GM12878 (cell line): Measurements from ENCODE around the gene SLC1A1. TPM values are rescaled to one million over a fixed set of nuclear protein-coding genes. Genes with fewer than 3 reads are reported as not detected.
A peak's percentile ranks its signal among the peaks of the same experiment; 100 is the strongest.

Source experiments
- ATAC-seq: fragments of 200-7000 bp; cut with Tn5 transposase; 3 replicates; pipeline ENCODE4 v1.9.1; 2020; ENCODE audit warnings: mild to moderate bottlenecking, moderate library complexity
- BruUV-seq: library from RNA; stranded (reverse); fragments of 400-500 nt; replicated peaks from 2 replicates; lab custom pipeline; 2021; lab: Mats Ljungman, UMichigan
- CTCF ChIA-PET: fragments of 300-600 bp; sonication (Branson Sonifier 250); formaldehyde crosslinking; extraction: SDS; loops from one replicate; lab custom pipeline; 2021; ENCODE audit warnings: inconsistent platforms; lab: Yijun Ruan, JAX
- POLR2A ChIA-PET: fragments of 350-600 bp; formaldehyde crosslinking; extraction: SDS; loops from one replicate; lab custom pipeline; 2021; ENCODE audit warnings: inconsistent platforms; lab: Charles Lee
- RAD21 ChIA-PET: fragments of 300-600 bp; sonication (Branson Sonifier 250); formaldehyde crosslinking; loops from one replicate; lab custom pipeline; 2023; ENCODE audit warnings: antibody characterized with exemption; ENCODE audit not compliant: unreplicated experiment; lab: Charles Lee
- SMC1A ChIA-PET: fragments of 300-600 bp; sonication (Branson Sonifier 250); formaldehyde crosslinking; loops from one replicate; lab custom pipeline; 2023; ENCODE audit not compliant: unreplicated experiment, uncharacterized antibody; lab: Charles Lee
- DNase-seq: peaks from one replicate; pipeline ENCODE4 v3.0.0-alpha.2; 2011; ENCODE audit warnings: low read depth, low spot score
- FAIRE-seq: peaks from 3 replicates; lab custom pipeline; 2011; peaks lifted over from hg19 to GRCh38; lab: Jason Lieb, UNC
- H2AFZ ChIP-seq: 2 replicates; pipeline ENCODE4 v1.6.0; 2011; ENCODE audit warnings: low read depth, low read length, control low read depth; ENCODE audit not compliant: control insufficient read depth
- H3K27ac ChIP-seq: 2 replicates; pipeline ENCODE4 v1.5.1; 2011; ENCODE audit warnings: control low read depth; ENCODE audit not compliant: control insufficient read depth, insufficient read depth
- H3K27me3 ChIP-seq, 2 experiments: replicated peaks in 1 of 2; 2 replicates each; pipeline versions ENCODE4 v1.6.0 to v1.6.1; 2011; ENCODE audit warnings: low read length in 1 of 2; ENCODE audit not compliant: control insufficient read depth in 2 of 2, insufficient read depth in 2 of 2
- H3K36me3 ChIP-seq, 2 experiments: 2 replicates each; pipeline ENCODE4 v1.5.1; 2011; ENCODE audit warnings: low read length in 1 of 2; ENCODE audit not compliant: control insufficient read depth in 2 of 2, insufficient read depth in 2 of 2
- H3K4me1 ChIP-seq: 2 replicates; pipeline ENCODE4 v1.6.1; 2011; ENCODE audit warnings: mild to moderate bottlenecking, low read length, moderate library complexity, mixed read lengths; ENCODE audit not compliant: control insufficient read depth, insufficient read depth
- H3K4me2 ChIP-seq: 2 replicates; pipeline ENCODE4 v1.6.0; 2011; ENCODE audit warnings: control low read depth; ENCODE audit not compliant: control insufficient read depth, insufficient read depth
- H3K4me3 ChIP-seq: fragments of 200-600 bp; sonication (generic); 2 replicates; pipeline ENCODE4 v1.5.1; 2016
- H3K79me2 ChIP-seq: 2 replicates; pipeline ENCODE4 v1.6.0; 2011; ENCODE audit warnings: low read length; ENCODE audit not compliant: control insufficient read depth, insufficient read depth
- H3K9ac ChIP-seq: 2 replicates; pipeline ENCODE4 v1.8.0; 2011; ENCODE audit warnings: low read length, control low read depth, mixed read lengths; ENCODE audit not compliant: control insufficient read depth, insufficient read depth
- H3K9me3 ChIP-seq: replicated peaks from 3 replicates; pipeline ENCODE4 v1.5.1; 2011; ENCODE audit warnings: mild to moderate bottlenecking, low read length; ENCODE audit not compliant: control insufficient read depth, insufficient read depth
- H4K20me1 ChIP-seq: 2 replicates; pipeline ENCODE4 v1.6.0; 2011; ENCODE audit not compliant: control insufficient read depth, insufficient read depth
- BMI1 ChIP-seq: fragments of 450-650 bp; IDR thresholded peaks from 2 replicates; pipeline ENCODE4 v1.6.1; 2016; ENCODE audit warnings: mild to moderate bottlenecking, moderate library complexity, borderline replicate concordance
- CHD2 ChIP-seq: IDR thresholded peaks from 2 replicates; pipeline ENCODE4 v1.6.1; 2011; ENCODE audit warnings: low read depth, low read length, improper control_type of control experiment, borderline replicate concordance
- CREM ChIP-seq: IDR thresholded peaks from 2 replicates; pipeline ENCODE4 v1.6.1; 2014; ENCODE audit warnings: antibody characterized with exemption, low read depth
- EGR1 ChIP-seq, 2 experiments: IDR thresholded peaks; 1 replicate in 1 of 2; 2 replicates in 1 of 2; pipeline ENCODE4 v1.6.1; 2011 to 2012; ENCODE audit warnings: low read depth in 2 of 2, low read length in 2 of 2, borderline replicate concordance in 1 of 2, mild to moderate bottlenecking in 1 of 2, moderate library complexity in 1 of 2
- ETV6 ChIP-seq, 2 experiments: fragments of 450-650 bp in 1 of 2; IDR thresholded peaks in 1 of 2; conservative IDR thresholded peaks in 1 of 2; 2 replicates each; pipeline ENCODE4 v1.6.1; 2014; ENCODE audit warnings: antibody characterized with exemption in 1 of 2, borderline replicate concordance in 1 of 2, low read depth in 1 of 2, mild to moderate bottlenecking in 1 of 2, moderate library complexity in 1 of 2
- KAT2A ChIP-seq: conservative IDR thresholded peaks from 2 replicates; pipeline ENCODE4 v1.6.1; 2011; ENCODE audit warnings: low read depth, low read length; ENCODE audit not compliant: control insufficient read depth
- MEF2B ChIP-seq: fragments of 450-650 bp; IDR thresholded peaks from 2 replicates; pipeline ENCODE4 v1.6.1; 2018; ENCODE audit warnings: mild to moderate bottlenecking, moderate library complexity; ENCODE audit not compliant: partially characterized antibody, poor library complexity, severe bottlenecking
- PKNOX1 ChIP-seq: fragments of 450-650 bp; IDR thresholded peaks from 2 replicates; pipeline ENCODE4 v1.6.1; 2016; ENCODE audit warnings: mild to moderate bottlenecking
- RB1 ChIP-seq: fragments of 450-650 bp; formaldehyde crosslinking; IDR thresholded peaks from 2 replicates; pipeline ENCODE4 v1.6.1; 2017; ENCODE audit warnings: mild to moderate bottlenecking, borderline replicate concordance
- SRF ChIP-seq, 2 experiments: IDR thresholded peaks; 2 replicates each; pipeline ENCODE4 v1.6.1; 2011; ENCODE audit warnings: low read depth in 2 of 2, low read length in 2 of 2, mild to moderate bottlenecking in 1 of 2, moderate library complexity in 1 of 2
- WRNIP1 ChIP-seq: IDR thresholded peaks from 2 replicates; pipeline ENCODE4 v1.6.1; 2011; ENCODE audit warnings: low read depth, low read length, improper control_type of control experiment, borderline replicate concordance
- ZNF274 ChIP-seq: IDR thresholded peaks from one replicate; pipeline ENCODE4 v1.8.0; 2011; ENCODE audit not compliant: insufficient read length, insufficient read depth
- WGBS: methylation state at CpG from one replicate; pipeline ENCODE4 v1.1.6; 2016; ENCODE audit warnings: low lambda C conversion rate; ENCODE audit not compliant: insufficient replicate concordance, insufficient coverage; ENCODE audit errors: missing lambda C conversion rate; 5-methylcytosine and 5-hydroxymethylcytosine counted together
- in situ Hi-C: fragments of 300-500 bp; cut with MboI; formaldehyde crosslinking; loops from 9 replicates; pipeline ENCODE4 v1.14.3; 2018; ENCODE audit warnings: mixed read lengths
- intact Hi-C: fragments of 100-400 bp; cut with micrococcal nuclease; formaldehyde crosslinking; loops from one replicate; pipeline ENCODE4 v1.14.2; 2022; ENCODE audit not compliant: unreplicated experiment
- polyA plus RNA-seq, 11 experiments: library from polyadenylated mRNA; depleted of rRNA in 4 of 11; unstranded in 6 of 11; stranded (reverse) in 5 of 11; fragments of >200 nt; fragmentation: Nextera tagmentation in 4 of 11; fragmentation: Illumina TruSeq in 1 of 11; extraction: Ambion mirVana in 4 of 11; extraction: Trizol in 1 of 11; gene quantifications; 1 replicate in 1 of 11; 2 replicates in 10 of 11; pipeline versions ENCODE4 v1.2.1 to v1.2.3, GENCODE V29; 2011 to 2016; ENCODE audit warnings: inconsistent platforms in 2 of 11, missing spikeins in 2 of 11, low read depth in 1 of 11
- total RNA-seq, 4 experiments: library from RNA; depleted of rRNA in 3 of 4; stranded (reverse); fragments of >200 nt in 3 of 4; fragmentation: Illumina TruSeq in 1 of 4; extraction: Trizol in 1 of 4; gene quantifications; 2 replicates each; pipeline versions ENCODE4 v1.2.1 to v1.2.3, GENCODE V29; 2013 to 2021

SLC1A1 gene
- total and polyA plus RNA-seq, 10 of the 15 experiments (the other 5 are each of a cell fraction or from before 2014, with no cell fraction given) = 4.2 to 24.9 (median 18.3) TPM

- peaks cover 5% of the 10 kb centered on the region; the same call in 1 of the 2 replicates for H3K4me1 ChIP-seq
- no peaks in the 10 kb centered on the region for H4K20me1 ChIP-seq
- TF ChIP-seq SRF (IDR thresholded peaks at IDR 0.05; ENCODE audit: low read depth in 2 of 2, low read length in 2 of 2) = no peak
- no peak for TF ChIP-seq CREM
- TF ChIP-seq WRNIP1 = no peak
- TF ChIP-seq EGR1 (IDR thresholded peaks at IDR 0.05; ENCODE audit: borderline replicate concordance in 1 of 2, low read depth in 2 of 2, low read length in 2 of 2) = no peak
- TF ChIP-seq BMI1 = no peak
- TF ChIP-seq ZNF274 = no peak
- no peak for TF ChIP-seq ETV6 (conservative IDR thresholded peaks at IDR 0.05 in 1 of 2, IDR thresholded peaks at IDR 0.05 in 1 of 2; ENCODE audit: borderline replicate concordance in 1 of 2, low read depth in 1 of 2)
- TF ChIP-seq RB1 = no peak
- TF ChIP-seq PKNOX1 = no peak
- TF ChIP-seq CHD2 = no peak
- no peak for TF ChIP-seq KAT2A
- no peak for TF ChIP-seq MEF2B
- intact Hi-C loops = no loop called here
- no peak overlapping the region for H3K4me2 ChIP-seq
- peak; percentile 72 for FAIRE-seq
- BruUV-seq = no TSS peak
- H3K4me3 ChIP-seq = no peak overlapping the region
- ChIA-PET SMC1A (interaction anchor here (0.7 kb wide), 1 partner anchor 10 kb away, joined by 3 read pairs; no protein-coding TSS in a partner anchor), RAD21 (no interaction called here), CTCF (interaction anchor here (0.6 kb wide), 1 partner anchor 166 kb away, joined by 3 read pairs; no protein-coding TSS in a partner anchor), POLR2A (no interaction called here)
- H3K9me3 ChIP-seq = no peaks in the 10 kb centered on the region; the same call in 2 of the 3 replicates
- no peaks in the 10 kb centered on the region for H3K36me3 ChIP-seq
- WGBS = 63% methylated on average over 11 of the region's 11 CpGs
- no peaks in the 10 kb centered on the region for H3K27me3 ChIP-seq
- no peak overlapping the region; the same call in 1 of the 2 replicates for H3K27ac ChIP-seq
- H3K9ac ChIP-seq = no peak overlapping the region
- peak overlapping the region; percentile 62 for H2AFZ ChIP-seq
- no peaks in the 10 kb centered on the region for H3K79me2 ChIP-seq
- in situ Hi-C loops = no loop called here
- ATAC-seq = peak; percentile 60
- DNase-seq = peak; percentile 5
Measured at GRCh38 chr9:4596165-4596922, 106.1 kb downstream of the SLC1A1 start.
